Retinal pigment epithelial cell (primary cell): ENCODE measurements around the gene KRT72.

Experiments used
- DNase-seq: peaks from one replicate; pipeline ENCODE4 v3.0.0-alpha.2; 2010; ENCODE audit warnings: low read depth
- H3K4me3 ChIP-seq: 2 replicates; pipeline ENCODE4 v1.5.1; 2011; ENCODE audit warnings: mild to moderate bottlenecking, low read length, control low read depth, moderate library complexity
- CTCF ChIP-seq: conservative IDR thresholded peaks from 2 replicates; pipeline ENCODE4 v1.5.1; 2011; ENCODE audit warnings: low read depth, low read length, control low read depth, inconsistent platforms

KRT72 gene

GRCh38 chr12:52537101-52537500 lies 64.2 kb downstream of the KRT72 start:
- no peak for DNase-seq
- H3K4me3 ChIP-seq: no peak overlapping the region
- no peak for TF ChIP-seq CTCF
